HepG2 (cell line): ENCODE data around the gene COL4A2. TPM values are rescaled to one million over a fixed set of nuclear protein-coding genes. Genes with fewer than 3 reads are reported as not detected.
A peak's percentile ranks its signal among the peaks of the same experiment; 100 is the strongest.

ENCODE experiments used
- ATAC-seq: fragments of 200-7000 bp; cut with Tn5 transposase; 3 replicates; pipeline ENCODE4 v1.9.1; 2020; ENCODE audit warnings: mild to moderate bottlenecking, moderate library complexity
- BruUV-seq: library from RNA; stranded (reverse); fragments of 400-500 nt; replicated peaks from 2 replicates; lab custom pipeline; 2021; lab: Mats Ljungman, UMichigan
- CTCF ChIA-PET: fragments of 300-600 bp; formaldehyde crosslinking; extraction: SDS; loops from one replicate; lab custom pipeline; 2021; ENCODE audit warnings: low total read pairs, inconsistent platforms, low intra/inter-chr PET ratio; lab: Yijun Ruan, JAX
- POLR2A ChIA-PET: fragments of 350-600 bp; sonication (Branson Sonifier 250); formaldehyde crosslinking; loops from one replicate; lab custom pipeline; 2020; ENCODE audit warnings: antibody characterized with exemption, inconsistent platforms; lab: Yijun Ruan, JAX
- DNase-seq: peaks from one replicate; pipeline ENCODE4 v3.0.0-alpha.2; 2015; ENCODE audit warnings: low spot score
- FAIRE-seq: peaks from 3 replicates; lab custom pipeline; 2011; peaks lifted over from hg19 to GRCh38; lab: Jason Lieb, UNC
- H2AFZ ChIP-seq: one replicate; pipeline ENCODE4 v1.6.1; 2011; ENCODE audit warnings: low read length, inconsistent platforms
- H3K27ac ChIP-seq: fragments of 300-600 bp; 3 replicates; pipeline ENCODE4 v1.8.0; 2011; ENCODE audit warnings: mixed run types, mild to moderate bottlenecking, mixed read lengths, low read length, inconsistent platforms; ENCODE audit not compliant: insufficient read depth; ENCODE audit errors: extremely low read length
- H3K27me3 ChIP-seq, 2 experiments: fragments of 200-600 bp in 1 of 2; 2 replicates in 1 of 2; 3 replicates in 1 of 2; pipeline versions ENCODE4 v1.6.0 to v1.8.0; 2011; ENCODE audit warnings: low read length in 2 of 2, mild to moderate bottlenecking in 2 of 2, moderate library complexity in 2 of 2, inconsistent platforms in 1 of 2; ENCODE audit not compliant: insufficient read depth in 2 of 2, control insufficient read depth in 1 of 2
- H3K36me3 ChIP-seq, 2 experiments: fragments of 200-600 bp in 1 of 2; replicated peaks in 1 of 2; 2 replicates in 1 of 2; 3 replicates in 1 of 2; pipeline versions ENCODE4 v1.5.1 to v1.8.0; 2011; ENCODE audit warnings: low read length in 2 of 2, inconsistent platforms in 1 of 2; ENCODE audit not compliant: insufficient read depth in 2 of 2, control insufficient read depth in 1 of 2
- H3K4me1 ChIP-seq: 2 replicates; pipeline ENCODE4 v1.5.1; 2012; ENCODE audit warnings: low read length, inconsistent platforms; ENCODE audit not compliant: insufficient read depth
- H3K4me2 ChIP-seq: 2 replicates; pipeline ENCODE4 v1.6.0; 2011; ENCODE audit warnings: low read depth, low read length, inconsistent platforms
- H3K4me3 ChIP-seq, 3 experiments: fragments of 200-600 bp in 1 of 3; sonication (generic), shearing (Covaris generic) in 1 of 3; replicated peaks in 1 of 3; 2 replicates each; pipeline ENCODE4 v1.5.1; 2011 to 2016; ENCODE audit warnings: low read length in 3 of 3, inconsistent platforms in 2 of 3, low read depth in 2 of 3, mild to moderate bottlenecking in 2 of 3, control low read depth in 1 of 3, mixed read lengths in 1 of 3; ENCODE audit not compliant: insufficient read depth in 1 of 3
- H3K79me2 ChIP-seq: one replicate; pipeline ENCODE4 v1.6.1; 2011; ENCODE audit warnings: low read length, inconsistent platforms; ENCODE audit not compliant: insufficient read depth
- H3K9ac ChIP-seq: 2 replicates; pipeline ENCODE4 v1.6.0; 2011; ENCODE audit warnings: mild to moderate bottlenecking, low read depth, low read length, inconsistent platforms; ENCODE audit not compliant: insufficient read depth
- H3K9me3 ChIP-seq: 2 replicates; pipeline ENCODE4 v1.5.1; 2012; ENCODE audit warnings: mild to moderate bottlenecking, low read length
- H4K20me1 ChIP-seq: 2 replicates; pipeline ENCODE4 v1.6.0; 2011; ENCODE audit warnings: inconsistent platforms, mild to moderate bottlenecking, low read length, moderate library complexity; ENCODE audit not compliant: insufficient read depth
- AGO1 ChIP-seq: fragments of 200-400 bp; formaldehyde crosslinking; IDR thresholded peaks from 2 replicates; pipeline ENCODE4 v1.6.1; 2017; ENCODE audit warnings: mild to moderate bottlenecking, low read depth, low read length, moderate library complexity; ENCODE audit not compliant: poor library complexity, severe bottlenecking
- AHR ChIP-seq: IDR thresholded peaks from 2 replicates; pipeline ENCODE4 v1.6.1; 2018; ENCODE audit warnings: missing genetic modification reagents, missing compliant biosample characterization
- CREB1 ChIP-seq, 2 experiments: fragments of 450-650 bp in 1 of 2; IDR thresholded peaks; 2 replicates each; pipeline ENCODE4 v1.6.1; 2016 to 2017; ENCODE audit warnings: control low read depth in 1 of 2, mild to moderate bottlenecking in 1 of 2, missing compliant biosample characterization in 1 of 2, missing genetic modification characterization in 1 of 2
- ZFYVE20 ChIP-seq: sonication (generic); formaldehyde crosslinking; IDR thresholded peaks from 2 replicates; pipeline ENCODE4 v1.8.0; 2023; ENCODE audit warnings: low read depth, mild to moderate bottlenecking, moderate library complexity, missing genetic modification reagents, borderline replicate concordance
- ZNF460 ChIP-seq: sonication (generic); formaldehyde crosslinking; IDR thresholded peaks from 2 replicates; pipeline ENCODE4 v1.5.1; 2020; ENCODE audit warnings: missing genetic modification reagents, mild to moderate bottlenecking, borderline replicate concordance
- ZNF652 ChIP-seq: IDR thresholded peaks from 2 replicates; pipeline ENCODE4 v1.6.1; 2016; ENCODE audit warnings: low read depth, borderline replicate concordance
- WGBS: methylation state at CpG from one replicate; pipeline ENCODE4 v1.1.6; 2017; ENCODE audit warnings: low lambda C conversion rate; 5-methylcytosine and 5-hydroxymethylcytosine counted together
- in situ Hi-C: cut with HindIII; loops from 2 replicates; pipeline ENCODE4 v1.10.0; 2017; ENCODE audit warnings: low pct_unique_long_range_greater_than_20kb; ENCODE audit not compliant: extremely low pct_ligation_motif_present
- intact Hi-C: fragments of 100-400 bp; cut with micrococcal nuclease; formaldehyde crosslinking; loops from one replicate; pipeline ENCODE4 v1.10.0; 2022; ENCODE audit not compliant: unreplicated experiment
- polyA plus RNA-seq, 8 experiments: library from polyadenylated mRNA; depleted of rRNA in 3 of 8; stranded (reverse) in 7 of 8; unstranded in 1 of 8; fragments of >200 nt; fragmentation: Illumina TruSeq in 4 of 8; extraction: Trizol in 4 of 8; gene quantifications; 2 replicates each; pipeline versions ENCODE4 v1.2.1 to v1.2.3, GENCODE V29; 2011 to 2016; ENCODE audit warnings: low read depth in 4 of 8, missing spikeins in 1 of 8, mixed read lengths in 1 of 8; ENCODE audit not compliant: insufficient read depth in 1 of 8
- total RNA-seq, 5 experiments: library from RNA; depleted of rRNA; stranded (reverse); fragments of >200 nt; fragmentation: Illumina TruSeq; extraction: Trizol; gene quantifications; 2 replicates each; pipeline ENCODE4 v1.2.3, GENCODE V29; 2016; ENCODE audit warnings: low read depth in 1 of 5
- TF ChIP-seq, protein P1 (sequence below): sonication (generic); formaldehyde crosslinking; conservative IDR thresholded peaks from 2 replicates; pipeline ENCODE4 v1.4.0; 2020; ENCODE audit warnings: missing genetic modification reagents

COL4A2 gene
- total and polyA plus RNA-seq, 2 of the 13 experiments (the other 11 are each of a cell fraction or from before 2014, with no cell fraction given): 0.22 to 1.9 TPM

DNA sequence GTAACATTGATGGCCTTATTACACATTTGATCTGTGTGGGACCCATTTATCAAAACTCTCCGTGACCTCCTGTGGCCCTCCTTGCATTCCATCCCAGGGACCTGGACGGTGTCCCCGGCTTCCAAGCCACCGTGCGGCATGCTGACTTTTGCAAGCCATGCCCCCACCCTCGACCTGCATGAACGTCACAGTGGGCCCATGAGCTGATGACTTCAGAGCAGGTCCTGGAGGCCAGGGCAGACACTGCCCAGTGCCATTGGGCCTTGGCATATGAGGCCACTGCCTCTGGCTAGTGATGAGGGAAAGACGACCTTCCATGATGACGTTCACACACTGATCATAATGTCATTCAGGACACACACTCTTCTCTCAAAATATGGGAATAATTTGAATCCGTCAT is 191.7 kb downstream of the COL4A2 start:
- peaks cover 9% of the 10 kb centered on the region for H3K4me1 ChIP-seq
- in situ Hi-C loops: no loop called here
- no peaks in the 10 kb centered on the region for H3K79me2 ChIP-seq
- no TSS peak for BruUV-seq
- no peak overlapping the region for H3K4me2 ChIP-seq
- ATAC-seq: no peak
- H2AFZ ChIP-seq: no peak overlapping the region
- H4K20me1 ChIP-seq: no peaks in the 10 kb centered on the region
- intact Hi-C loops: no loop called here
- no peaks in the 10 kb centered on the region for H3K36me3 ChIP-seq
- TF ChIP-seq AHR (CRISPR knock-in tag): no peak
- peak; percentile 36; the same call in 1 of the 2 replicates for TF ChIP-seq CREB1 (IDR thresholded peaks at IDR 0.05)
- TF ChIP-seq CREB1 (CRISPR knock-in tag; IDR thresholded peaks at IDR 0.05): no peak
- DNase-seq: no peak
- 0 out of 5 replicates have a peak, but pooled peaks cover 0 to 5% of the 10 kb centered on the region in 2 experiments for H3K27me3 ChIP-seq
- no peak overlapping the region for H3K9ac ChIP-seq
- FAIRE-seq: no peak
- no peak overlapping the region for H3K27ac ChIP-seq
- ChIA-PET CTCF (no interaction called here), POLR2A (no interaction called here)
- H3K9me3 ChIP-seq: no peaks in the 10 kb centered on the region; the same call in 1 of the 2 replicates
- H3K4me3 ChIP-seq: no peak overlapping the region
- WGBS: 66% methylated on average over 6 of the region's 10 CpGs

DNA sequence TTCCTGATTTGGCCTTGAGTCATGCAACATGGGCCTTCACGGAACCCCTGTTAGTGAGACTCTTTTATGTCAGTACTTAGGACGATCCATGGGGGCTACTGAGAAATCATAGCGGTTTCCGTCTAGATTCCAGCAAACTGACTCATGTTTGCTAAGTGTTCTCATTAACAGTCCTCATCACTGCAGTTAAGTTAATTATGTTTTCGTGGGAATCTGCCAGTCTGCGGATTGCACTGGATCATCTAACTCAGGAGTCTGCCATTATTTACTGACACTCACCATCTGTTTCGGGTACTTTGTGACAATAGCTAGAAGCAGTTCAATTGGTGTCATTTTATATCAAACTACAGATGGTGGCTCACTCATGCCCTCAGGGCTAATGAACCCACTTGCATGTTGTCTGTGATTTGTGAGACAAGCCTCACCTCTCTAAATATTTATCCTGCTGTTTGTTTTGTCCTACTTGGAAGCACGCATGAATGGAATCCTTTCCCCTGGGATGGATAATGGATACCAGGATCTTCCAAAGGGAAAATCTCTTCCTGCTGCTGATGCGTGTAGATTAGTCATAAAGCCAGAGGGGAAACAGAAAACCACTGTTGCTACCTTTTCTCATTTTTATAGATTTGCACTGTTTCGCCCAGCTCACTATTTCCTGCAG is 192.7 kb downstream of the COL4A2 start:
- ATAC-seq (no peak), FAIRE-seq (no peak), DNase-seq (no peak)
- 0 out of 5 replicates have a peak, but pooled peaks cover 0 to 5% of the 10 kb centered on the region in 2 experiments for H3K27me3 ChIP-seq
- POLR2A ChIA-PET: no interaction called here
- intact Hi-C loops: no loop called here
- no peaks in the 10 kb centered on the region for H3K79me2 ChIP-seq
- H3K9me3 ChIP-seq: no peaks in the 10 kb centered on the region; the same call in 1 of the 2 replicates
- no peak overlapping the region for H3K27ac ChIP-seq
- no peak overlapping the region for H3K9ac ChIP-seq
- H3K4me3 ChIP-seq: no peak overlapping the region
- TF ChIP-seq AGO1 (no peak), ZFYVE20 (no peak), ZNF460 (CRISPR knock-in tag) (no peak), ZNF652 (no peak)
- TF ChIP-seq, protein P1, sequence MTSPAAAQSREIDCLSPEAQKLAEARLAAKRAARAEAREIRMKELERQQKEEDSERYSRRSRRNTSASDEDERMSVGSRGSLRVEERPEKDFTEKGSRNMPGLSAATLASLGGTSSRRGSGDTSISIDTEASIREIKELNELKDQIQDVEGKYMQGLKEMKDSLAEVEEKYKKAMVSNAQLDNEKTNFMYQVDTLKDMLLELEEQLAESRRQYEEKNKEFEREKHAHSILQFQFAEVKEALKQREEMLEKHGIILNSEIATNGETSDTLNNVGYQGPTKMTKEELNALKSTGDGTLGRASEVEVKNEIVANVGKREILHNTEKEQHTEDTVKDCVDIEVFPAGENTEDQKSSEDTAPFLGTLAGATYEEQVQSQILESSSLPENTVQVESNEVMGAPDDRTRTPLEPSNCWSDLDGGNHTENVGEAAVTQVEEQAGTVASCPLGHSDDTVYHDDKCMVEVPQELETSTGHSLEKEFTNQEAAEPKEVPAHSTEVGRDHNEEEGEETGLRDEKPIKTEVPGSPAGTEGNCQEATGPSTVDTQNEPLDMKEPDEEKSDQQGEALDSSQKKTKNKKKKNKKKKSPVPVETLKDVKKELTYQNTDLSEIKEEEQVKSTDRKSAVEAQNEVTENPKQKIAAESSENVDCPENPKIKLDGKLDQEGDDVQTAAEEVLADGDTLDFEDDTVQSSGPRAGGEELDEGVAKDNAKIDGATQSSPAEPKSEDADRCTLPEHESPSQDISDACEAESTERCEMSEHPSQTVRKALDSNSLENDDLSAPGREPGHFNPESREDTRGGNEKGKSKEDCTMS (CRISPR knock-in tag): no peak
- TF ChIP-seq, all 625 proteins: peak for 0
- Histone ChIP-seq H4K20me1 (no peaks in the 10 kb centered on the region), H3K36me3 (no peaks in the 10 kb centered on the region), H2AFZ (no peak overlapping the region), H3K4me2 (no peak overlapping the region), H3K4me1 (peaks cover 12% of the 10 kb centered on the region)
- in situ Hi-C loops: no loop called here
- 44% methylated on average over 10 of the region's 10 CpGs for WGBS
- CTCF ChIA-PET: no interaction called here
- no TSS peak for BruUV-seq
